BJ (cell line): ENCODE data around the gene TEC. TPM values are rescaled to one million over a fixed set of nuclear protein-coding genes. Genes with fewer than 3 reads are reported as not detected.

Experiments
- CTCF ChIA-PET: fragments of 350-600 bp; formaldehyde crosslinking; extraction: SDS; loops from one replicate; lab custom pipeline; 2021; ENCODE audit warnings: antibody characterized with exemption, inconsistent platforms; lab: Yijun Ruan, JAX
- POLR2A ChIA-PET: fragments of 300-600 bp; sonication (Branson Sonifier 250); formaldehyde crosslinking; extraction: SDS; loops from one replicate; lab custom pipeline; 2021; ENCODE audit warnings: antibody characterized with exemption; lab: Charles Lee
- DNase-seq: peaks from one replicate; pipeline ENCODE4 v3.0.0-alpha.2; 2011; ENCODE audit warnings: low read depth
- H3K27me3 ChIP-seq: 2 replicates; pipeline ENCODE4 v1.6.0; 2011; ENCODE audit warnings: low read length; ENCODE audit not compliant: control insufficient read depth, insufficient read depth
- H3K36me3 ChIP-seq: 2 replicates; pipeline ENCODE4 v1.5.1; 2011; ENCODE audit warnings: low read length; ENCODE audit not compliant: control insufficient read depth, insufficient read depth
- H3K4me3 ChIP-seq: 2 replicates; pipeline ENCODE4 v1.5.1; 2011; ENCODE audit warnings: low read depth, mild to moderate bottlenecking, control low read depth, low read length
- CTCF ChIP-seq: IDR thresholded peaks from 2 replicates; pipeline ENCODE4 v1.5.1; 2011; ENCODE audit warnings: low read depth, mild to moderate bottlenecking, control low read depth, inconsistent platforms, low read length, moderate library complexity; ENCODE audit not compliant: insufficient read depth
- polyA plus RNA-seq: library from polyadenylated mRNA; depleted of rRNA; stranded (reverse); fragments of >200 nt; gene quantifications from 2 replicates; pipeline ENCODE4 v1.2.3, GENCODE V29; 2011

Gene TEC
- polyA plus RNA-seq, 1 experiment, result 0.20 TPM

DNA sequence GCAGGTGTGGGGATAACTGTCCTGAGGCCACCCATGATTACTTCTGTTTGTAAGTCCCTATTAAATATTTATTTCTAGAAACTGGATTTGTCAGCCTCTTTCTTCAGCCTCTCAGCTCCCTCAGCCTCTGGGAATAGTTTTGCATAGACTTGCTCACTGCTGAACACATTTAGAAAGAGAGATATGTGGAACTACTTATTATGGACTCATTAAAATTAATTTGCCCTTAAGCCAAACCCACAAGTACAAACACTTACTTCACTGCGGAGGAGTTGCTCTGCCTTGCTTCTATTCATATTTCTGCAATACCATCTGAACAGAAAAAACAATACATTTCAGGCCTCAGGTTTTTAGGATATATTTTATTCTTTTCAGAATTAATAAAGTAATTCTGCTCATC lies 113.2 kb downstream of the TEC start:
- TF ChIP-seq CTCF, result no peak

GRCh38 chr4:48153791-48154550 lies 115.7 kb downstream of the TEC start:
- POLR2A ChIA-PET, result no interaction called here
- H3K4me3 ChIP-seq, result no peak overlapping the region
- no peak for DNase-seq
- no peak for TF ChIP-seq CTCF
- no peaks in the 10 kb centered on the region; the same call in 1 of the 2 replicates for H3K27me3 ChIP-seq
- CTCF ChIA-PET, result interaction anchor here (1.4 to 2.2 kb wide), 2 partner anchors 10 to 13 kb away, joined by 4 to 5 read pairs; no protein-coding TSS in a partner anchor
- no peaks in the 10 kb centered on the region for H3K36me3 ChIP-seq

More for the DNA sequence above, 113.2 kb downstream of the TEC start:
- CTCF ChIA-PET, result no interaction called here
- no peaks in the 10 kb centered on the region for H3K36me3 ChIP-seq
- POLR2A ChIA-PET, result no interaction called here
- H3K27me3 ChIP-seq, result no peaks in the 10 kb centered on the region
- no peak overlapping the region for H3K4me3 ChIP-seq
- DNase-seq, result no peak

DNA sequence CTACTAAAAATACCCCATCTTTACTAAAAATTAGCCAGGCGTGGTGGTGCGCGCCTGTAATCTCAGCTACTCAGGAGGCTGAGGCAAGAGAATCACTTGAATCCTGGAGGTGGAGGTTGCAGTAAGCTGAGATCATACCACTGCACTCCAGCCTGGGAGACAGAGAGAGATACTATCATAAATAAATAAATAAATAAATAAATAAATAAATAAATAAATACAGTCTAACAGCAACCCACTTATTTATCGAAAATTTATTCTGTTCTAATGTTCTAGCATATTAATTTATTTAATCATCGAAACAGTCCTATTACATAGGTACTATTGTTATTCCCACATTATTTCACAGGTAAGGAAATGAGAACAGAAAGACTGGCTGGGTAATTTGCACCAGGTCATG lies 117.4 kb downstream of the TEC start:
- H3K36me3 ChIP-seq, result no peaks in the 10 kb centered on the region
- H3K27me3 ChIP-seq, result no peaks in the 10 kb centered on the region; the same call in 1 of the 2 replicates
- ChIA-PET CTCF (no interaction called here), POLR2A (no interaction called here)
- no peak for DNase-seq
- no peak for TF ChIP-seq CTCF
- H3K4me3 ChIP-seq, result no peak overlapping the region

DNA sequence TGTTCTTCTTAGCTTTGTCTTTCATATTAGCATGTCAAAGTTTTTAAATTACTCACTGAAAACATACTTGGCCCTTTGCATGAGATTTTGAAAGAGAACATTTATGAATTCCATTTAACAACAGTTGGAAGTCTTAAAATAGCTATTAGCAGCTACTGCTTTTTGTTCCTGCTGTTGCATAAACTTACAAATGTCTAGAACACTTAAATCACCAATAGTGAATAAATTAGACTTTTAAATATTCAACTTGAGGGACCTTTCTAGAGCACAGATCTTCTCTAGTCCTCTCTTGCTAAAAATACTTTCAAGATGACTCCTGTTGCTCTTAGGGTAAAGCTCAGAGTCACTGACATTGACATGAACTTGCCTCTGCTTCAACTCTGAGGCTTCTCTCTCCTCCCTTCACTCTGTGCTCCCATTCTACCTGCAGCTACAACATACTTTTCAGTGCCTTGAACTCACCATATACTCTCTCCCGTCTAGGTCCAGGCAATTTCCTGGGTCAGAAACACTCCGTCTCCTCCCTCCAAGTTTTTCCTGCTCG lies 119.7 kb downstream of the TEC start:
- Histone ChIP-seq H3K36me3 (no peaks in the 10 kb centered on the region), H3K4me3 (no peak overlapping the region), H3K27me3 (peaks cover under 1% of the 10 kb centered on the region)
- TF ChIP-seq CTCF, result no peak
- DNase-seq, result no peak
- ChIA-PET POLR2A (no interaction called here), CTCF (interaction anchor here (0.7 to 1.9 kb wide), 3 partner anchors 8 to 22 kb away, joined by 3 to 11 read pairs (median 3); no protein-coding TSS in a partner anchor)

GRCh38 chr4:48147621-48148020 lies 122.0 kb downstream of the TEC start:
- no peaks in the 10 kb centered on the region for H3K36me3 ChIP-seq
- POLR2A ChIA-PET, result no interaction called here
- H3K4me3 ChIP-seq, result no peak overlapping the region
- DNase-seq, result no peak
- CTCF ChIA-PET, result interaction anchor here (0.6 to 0.9 kb wide), 2 partner anchors 21 to 95 kb away, joined by 3 read pairs; no protein-coding TSS in a partner anchor
- peaks cover 1% of the 10 kb centered on the region for H3K27me3 ChIP-seq
- no peak for TF ChIP-seq CTCF
